DMS153 (cell line): ENCODE data around the gene NTSR1.
A peak's percentile ranks its signal among the peaks of the same experiment; 100 is the strongest.

ENCODE experiments used
- DNase-seq: peaks from one replicate; lab custom pipeline; 2025; lab: John Stamatoyannopoulos, UW

The NTSR1 gene

GRCh38 chr20:62771396-62772102 lies 62.9 kb downstream of the NTSR1 start:
- no peak for DNase-seq

GRCh38 chr20:62772103-62772611 lies 63.5 kb downstream of the NTSR1 start:
- no peak for DNase-seq

- no peak for DNase-seq
These were observed 64.0 kb downstream of the NTSR1 start for GRCh38 chr20:62772619-62772989.

GRCh38 chr20:62772990-62773844 lies 64.6 kb downstream of the NTSR1 start:
- DNase-seq: no peak

- peak; percentile 19 for DNase-seq
These were observed 65.4 kb downstream of the NTSR1 start for GRCh38 chr20:62773845-62774714.

- no peak for DNase-seq
These were observed 66.1 kb downstream of the NTSR1 start for GRCh38 chr20:62774762-62775161.

- DNase-seq: no peak
These were observed 66.6 kb downstream of the NTSR1 start for GRCh38 chr20:62775206-62775605.

- DNase-seq: no peak
These were observed 67.5 kb downstream of the NTSR1 start for GRCh38 chr20:62776035-62776691.

- peak; percentile 44 for DNase-seq
These were observed 68.3 kb downstream of the NTSR1 start for GRCh38 chr20:62776692-62777527.

- DNase-seq: no peak
These were observed 68.8 kb downstream of the NTSR1 start for GRCh38 chr20:62777528-62777830.

- DNase-seq: no peak
These were observed 69.4 kb downstream of the NTSR1 start for GRCh38 chr20:62778058-62778457.

GRCh38 chr20:62778601-62779416 lies 70.2 kb downstream of the NTSR1 start:
- DNase-seq: no peak

- no peak for DNase-seq
These were observed 70.7 kb downstream of the NTSR1 start for GRCh38 chr20:62779417-62779685.

GRCh38 chr20:62780204-62780603 lies 71.6 kb downstream of the NTSR1 start:
- DNase-seq: peak; percentile 35

GRCh38 chr20:62780696-62781095 lies 72.1 kb downstream of the NTSR1 start:
- DNase-seq: no peak

- no peak for DNase-seq
These were observed 73.7 kb downstream of the NTSR1 start for GRCh38 chr20:62782149-62782892.

- no peak for DNase-seq
These were observed 74.2 kb downstream of the NTSR1 start for GRCh38 chr20:62782893-62783278.

GRCh38 chr20:62784497-62784896 lies 75.9 kb downstream of the NTSR1 start:
- DNase-seq: no peak

- no peak for DNase-seq
These were observed 76.8 kb downstream of the NTSR1 start for GRCh38 chr20:62785393-62785792.

- DNase-seq: no peak
These were observed 77.5 kb downstream of the NTSR1 start for GRCh38 chr20:62786157-62786556.
